Amniotic stem cell (primary cell): ENCODE measurements around the gene FAM227B.
"Not testable (repeated sequence)": the region's sequence is repeated elsewhere in the genome, so short reads cannot be mapped to it uniquely, and the experiment has no call there.

ENCODE experiments used
- DNase-seq: peaks from one replicate; lab custom pipeline; 2025; lab: John Stamatoyannopoulos, UW

The FAM227B gene

GRCh38 chr15:49438962-49439631, 181.5 kb downstream of the FAM227B start:
- DNase-seq = no peak

GRCh38 chr15:49436751-49437150, 183.9 kb downstream of the FAM227B start:
- DNase-seq = no peak

GRCh38 chr15:49435174-49435573, 185.4 kb downstream of the FAM227B start:
- no peak for DNase-seq

DNA sequence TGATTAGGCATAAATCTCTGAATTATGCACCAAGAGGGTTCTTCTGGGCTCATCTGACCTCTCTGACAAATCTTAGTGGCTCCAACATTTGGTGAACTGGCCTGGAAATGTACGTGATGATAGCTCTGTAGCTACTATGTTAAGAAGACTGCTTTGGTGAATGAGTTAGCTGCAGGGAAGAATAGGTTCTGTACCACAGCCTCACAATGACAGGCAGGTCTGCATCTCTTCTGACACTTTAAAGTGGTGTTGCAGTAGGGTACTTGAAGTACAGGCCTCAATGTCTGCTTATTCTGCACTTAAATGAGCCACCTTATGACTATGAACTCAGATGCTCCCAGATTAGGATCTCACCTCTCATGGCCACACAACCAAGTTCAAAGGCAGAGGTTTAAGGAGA, 190.6 kb downstream of the FAM227B start:
- DNase-seq = no peak

GRCh38 chr15:49428409-49429095, 192.1 kb downstream of the FAM227B start:
- no peak for DNase-seq

DNA sequence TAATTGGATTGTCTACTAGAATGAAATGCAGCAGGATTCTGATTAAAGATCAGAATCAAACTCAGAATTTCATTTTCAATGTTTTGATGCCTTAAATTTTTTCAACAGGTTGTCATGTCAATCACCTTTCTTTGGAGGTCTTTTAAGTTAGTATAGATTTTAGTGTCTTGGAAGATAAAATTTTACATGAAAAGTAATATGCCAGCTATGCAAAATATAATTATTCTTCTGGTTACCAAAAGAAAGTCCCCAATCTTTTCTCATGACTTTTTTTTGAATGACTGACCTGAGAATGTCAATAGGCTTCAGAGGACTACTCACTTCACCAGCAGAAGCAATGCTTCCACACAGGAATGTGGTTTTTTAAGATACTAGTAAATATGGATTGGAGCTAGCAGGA, 193.2 kb downstream of the FAM227B start:
- no peak for DNase-seq

DNA sequence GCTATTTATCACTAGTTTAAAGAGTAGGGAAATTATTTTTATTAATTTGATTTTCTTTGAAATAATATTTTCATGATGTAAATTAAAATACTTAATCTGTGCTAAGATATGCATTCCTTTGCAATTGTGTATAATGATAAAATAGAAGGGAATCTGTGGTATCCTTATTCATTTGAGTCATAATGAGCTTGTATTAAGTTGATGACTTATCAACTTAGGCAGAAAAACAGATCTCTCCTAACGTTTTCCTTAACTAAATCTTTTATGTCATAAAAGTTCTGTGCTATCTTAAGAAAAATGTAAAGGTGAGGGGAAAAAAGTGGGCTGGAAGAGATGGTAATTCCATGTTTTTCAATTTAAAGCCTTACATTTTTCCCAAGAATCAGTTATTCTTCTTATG, 195.7 kb downstream of the FAM227B start:
- no peak for DNase-seq

- no peak for DNase-seq
Observed at GRCh38 chr15:49423901-49424550, 196.6 kb downstream of the FAM227B start.

DNA sequence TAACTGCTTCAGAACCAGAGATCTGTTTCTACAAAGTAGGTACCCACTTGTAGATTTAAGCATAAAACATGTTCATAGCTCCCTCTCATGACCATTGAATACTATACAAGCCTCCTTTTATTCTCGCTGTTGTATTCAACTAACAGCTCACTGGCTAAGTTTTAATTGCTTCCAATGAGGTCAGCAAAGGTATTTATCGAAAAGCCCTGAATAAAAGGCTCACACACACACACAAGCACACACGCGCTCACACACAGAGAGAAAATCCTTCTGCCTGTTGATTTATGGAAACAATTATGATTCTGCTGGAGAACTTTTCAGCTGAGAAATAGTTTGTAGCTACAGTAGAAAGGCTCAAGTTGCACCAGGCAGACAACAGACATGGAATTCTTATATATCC, 197.6 kb downstream of the FAM227B start, which contains the start of gene FGF7:
TSS of gene FGF7 (plus strand) at position 222 of the 400 bp plus-strand sequence. CDS start 1,056 bp downstream, outside the sequence.
- DNase-seq = no peak

- DNase-seq = no peak
Observed at GRCh38 chr15:49421991-49422390, 198.6 kb downstream of the FAM227B start.

- no peak for DNase-seq
Observed at GRCh38 chr15:49418811-49419210, 201.8 kb downstream of the FAM227B start.

- peak; percentile 73 for DNase-seq
Observed at GRCh38 chr15:49415638-49416037, 205.0 kb downstream of the FAM227B start.

GRCh38 chr15:49415149-49415548, 205.5 kb downstream of the FAM227B start:
- DNase-seq = no peak

DNA sequence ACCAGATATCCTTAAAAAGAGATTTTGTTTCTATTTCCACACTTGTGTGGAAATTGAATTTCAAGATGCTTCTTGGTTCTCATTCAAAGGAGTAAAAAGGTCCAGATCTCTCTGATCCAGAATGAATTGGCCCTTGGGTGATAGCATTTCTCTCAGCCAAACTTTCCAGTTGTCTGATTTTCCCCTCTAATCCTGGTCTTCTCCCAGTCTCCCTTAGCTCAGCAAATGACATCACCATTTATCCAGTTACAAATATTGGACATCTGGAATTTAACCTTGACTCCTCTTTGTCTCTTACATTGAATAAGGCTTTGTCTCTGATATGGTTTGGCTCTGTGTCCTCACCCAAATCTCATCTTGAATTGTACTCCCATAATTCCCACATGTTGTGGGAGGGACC, 207.8 kb downstream of the FAM227B start:
- DNase-seq = no peak

GRCh38 chr15:49410641-49411040, 210.0 kb downstream of the FAM227B start:
- no peak for DNase-seq

DNA sequence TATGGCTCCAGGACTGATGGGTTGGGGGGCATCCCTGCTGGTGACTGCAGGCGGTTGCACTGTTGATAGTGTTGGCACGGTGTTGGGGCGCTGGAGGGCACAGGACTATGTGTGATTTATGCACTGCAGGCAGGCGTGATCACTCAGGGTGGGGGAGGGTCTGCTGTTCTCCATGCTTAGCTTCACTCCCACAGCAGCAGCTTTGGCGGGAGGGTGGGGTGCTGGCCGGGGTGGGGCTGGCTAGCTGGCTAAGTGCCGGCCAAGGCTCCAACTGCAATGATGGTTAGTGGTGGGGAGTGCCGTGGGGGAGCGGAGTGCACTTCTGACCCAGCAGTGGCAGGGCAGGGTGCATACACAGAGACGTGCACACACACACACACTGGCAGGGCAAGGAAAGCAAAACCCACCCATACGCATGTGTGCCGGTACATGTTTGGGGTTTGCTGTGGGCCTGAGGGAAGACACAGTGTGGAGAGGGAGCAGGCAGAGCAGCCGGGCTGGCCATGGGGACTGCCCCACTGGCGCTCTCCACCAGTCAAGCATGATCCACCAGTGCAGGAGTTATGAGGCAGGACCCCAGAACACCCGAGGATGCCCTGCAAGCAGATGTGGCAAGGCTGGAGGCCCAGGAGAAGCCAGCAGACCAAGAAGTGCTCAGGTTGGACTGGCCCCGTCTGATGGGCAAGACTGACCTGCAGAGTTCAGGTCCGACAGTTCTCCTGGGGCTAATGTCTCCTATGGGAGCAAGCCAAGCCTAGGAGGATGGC, 214.1 kb downstream of the FAM227B start:
- no peak for DNase-seq

GRCh38 chr15:49402515-49403296, 217.9 kb downstream of the FAM227B start:
- not testable (repeated sequence) for DNase-seq

DNA sequence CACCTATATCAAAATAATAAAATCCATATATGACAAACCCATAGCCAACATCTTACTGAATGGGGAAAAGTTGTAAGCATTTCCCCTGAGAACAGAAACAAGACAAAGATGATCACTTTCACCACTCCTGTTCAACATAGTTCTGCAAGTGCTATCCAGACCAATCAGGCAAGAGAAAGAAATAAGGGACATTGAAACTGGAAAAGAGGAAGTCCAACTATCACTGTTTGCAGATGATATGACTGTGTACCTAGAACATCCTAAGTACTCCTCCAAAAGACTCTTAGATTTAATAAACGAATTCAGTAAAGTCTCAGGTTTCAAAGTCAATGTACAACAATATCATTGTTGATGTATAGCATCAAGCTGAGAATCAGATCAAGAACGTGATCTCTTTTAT, 233.1 kb downstream of the FAM227B start:
- DNase-seq = no peak

DNA sequence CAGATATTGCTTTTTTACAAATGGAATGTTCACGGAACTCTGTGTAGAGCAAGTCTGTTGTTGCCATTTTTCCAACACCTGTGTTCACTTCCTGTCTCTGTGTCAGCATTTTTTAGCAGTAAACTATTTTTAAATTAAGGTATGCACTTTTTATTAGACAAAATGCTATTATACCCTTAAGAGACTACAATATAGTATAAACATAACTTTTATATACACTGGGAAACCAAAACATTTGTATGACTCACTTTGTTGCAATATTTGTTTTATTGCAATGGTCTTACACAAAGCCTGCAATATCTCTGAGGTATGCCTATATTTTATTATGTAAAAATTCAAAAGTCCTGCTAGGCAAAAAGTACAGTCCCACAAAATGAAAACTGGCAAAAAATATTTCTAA, 237.4 kb downstream of the FAM227B start:
- DNase-seq = no peak

DNA sequence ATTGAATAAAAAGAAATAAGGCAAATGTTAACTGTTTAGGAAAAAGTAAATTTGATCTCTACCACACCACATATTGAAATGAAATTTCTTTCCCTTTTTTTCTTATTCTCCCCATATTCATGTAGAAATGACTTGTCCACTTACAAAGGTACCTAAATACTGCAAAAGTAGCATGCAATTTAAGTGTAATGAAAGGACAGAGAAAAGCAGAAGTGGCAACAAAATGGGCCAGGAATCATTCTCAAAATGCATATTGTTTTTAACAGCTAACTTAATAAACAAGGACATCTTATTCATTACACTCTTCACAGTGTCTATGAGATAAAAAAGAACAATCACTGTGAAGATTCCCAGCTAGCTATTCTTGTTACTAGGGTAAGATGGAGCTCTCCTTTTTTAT, 238.2 kb downstream of the FAM227B start:
- DNase-seq = no peak

DNA sequence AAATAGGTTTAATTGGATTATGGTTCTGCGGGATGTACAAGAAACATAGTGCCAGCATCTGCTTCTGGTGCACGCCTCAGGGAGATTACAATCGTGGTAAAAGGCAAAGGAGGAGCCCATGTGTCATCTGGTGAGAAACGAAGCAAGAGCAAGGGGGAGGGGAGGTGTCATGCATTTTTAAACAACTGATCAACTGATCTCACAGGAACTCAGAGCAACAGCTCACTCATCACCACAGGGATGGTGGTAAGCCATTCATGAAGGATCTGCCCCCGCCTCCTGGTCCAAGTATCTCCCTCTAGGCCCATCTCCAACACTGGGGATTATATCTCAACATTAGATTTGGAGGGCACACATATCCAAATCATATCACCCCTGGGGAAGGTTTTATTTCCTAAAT, 239.7 kb downstream of the FAM227B start:
- DNase-seq = no peak

GRCh38 chr15:49379996-49380395, 240.6 kb downstream of the FAM227B start:
- DNase-seq = no peak
